Activated T-cell treated with anti-CD3 and anti-CD28 coated beads, Interleukin-2, amount 50 U/mL, for 24 hours (primary cell): ENCODE data around the gene ATG12.

ENCODE experiments used
- DNase-seq: peaks from one replicate; pipeline ENCODE4 v3.0.0-alpha.2; 2020
- H3K27ac Mint-ChIP-seq: 2 replicates; pipeline ENCODE4 v1.8.0; 2020; ENCODE audit warnings: mild to moderate bottlenecking, mixed read lengths
- H3K27me3 Mint-ChIP-seq: 2 replicates; pipeline ENCODE4 v1.8.0; 2020; ENCODE audit warnings: mixed read lengths
- H3K36me3 Mint-ChIP-seq: 2 replicates; pipeline ENCODE4 v1.8.0; 2020; ENCODE audit warnings: low read depth, mixed read lengths
- H3K4me1 Mint-ChIP-seq: 2 replicates; pipeline ENCODE4 v1.8.0; 2020; ENCODE audit warnings: low read depth, mixed read lengths
- H3K4me3 Mint-ChIP-seq: 2 replicates; pipeline ENCODE4 v1.8.0; 2020; ENCODE audit warnings: mild to moderate bottlenecking, moderate library complexity, mixed read lengths
- H3K9me3 Mint-ChIP-seq: 2 replicates; pipeline ENCODE4 v1.8.0; 2020; ENCODE audit warnings: mixed read lengths

ATG12 gene

DNA sequence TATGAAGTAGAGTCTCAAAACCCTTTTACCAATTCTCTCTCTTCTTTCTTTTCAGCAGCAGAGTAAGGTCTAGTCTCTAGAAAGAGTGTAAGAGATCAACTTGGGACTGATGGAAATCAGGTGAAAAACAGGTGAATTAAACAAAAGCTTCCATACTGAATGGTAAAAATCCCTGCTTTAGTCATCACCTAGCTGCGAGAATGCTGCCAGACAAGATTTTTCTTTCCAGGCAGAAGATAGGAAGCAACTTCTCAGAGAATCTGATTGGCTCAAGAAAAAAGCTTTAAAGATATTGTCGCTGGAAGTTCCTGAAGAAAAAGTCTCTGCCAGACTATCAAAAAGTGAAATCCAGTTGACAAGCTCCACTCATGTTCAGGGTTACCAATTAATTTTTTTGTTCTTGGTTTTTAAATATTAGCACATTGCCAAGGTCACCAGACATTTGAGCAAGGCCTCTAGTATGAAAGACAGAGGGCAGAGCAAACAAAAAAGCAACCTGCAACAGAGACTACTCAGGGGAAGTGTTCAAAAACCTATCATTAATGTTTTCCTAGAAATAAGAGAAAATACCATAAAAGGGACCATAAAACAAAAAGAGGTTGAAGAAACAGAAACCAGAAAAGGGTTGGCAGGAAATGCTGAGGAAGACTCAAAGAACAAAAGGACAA lies 34.2 kb downstream of the ATG12 start:
- Mint-ChIP-seq H3K27me3 (peaks cover 21% of the 10 kb centered on the region), H3K9me3 (no peaks in the 10 kb centered on the region), H3K27ac (no peak overlapping the region), H3K4me1 (peaks cover 8% of the 10 kb centered on the region), H3K36me3 (no peaks in the 10 kb centered on the region), H3K4me3 (no peak overlapping the region)
- DNase-seq: no peak

DNA sequence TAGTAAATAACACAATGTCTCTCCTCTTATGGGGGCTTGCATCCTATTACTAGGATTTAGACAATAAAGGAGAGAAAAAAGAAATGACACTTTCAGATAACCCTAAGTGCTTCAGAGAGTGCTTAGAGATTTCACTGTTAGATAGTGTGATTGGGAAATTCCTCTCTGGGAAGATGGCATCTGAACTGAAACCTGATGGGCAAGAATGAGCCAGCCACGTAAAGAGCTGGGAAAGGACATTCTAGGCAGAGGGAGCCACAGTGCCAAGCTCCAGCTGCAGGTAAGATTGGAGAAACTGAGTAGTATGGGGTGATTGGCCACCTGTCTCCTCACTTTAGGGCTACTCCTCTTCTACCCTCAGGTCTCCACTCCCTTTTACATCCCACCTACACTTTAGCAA lies 39.4 kb downstream of the ATG12 start:
- H3K36me3 Mint-ChIP-seq: no peaks in the 10 kb centered on the region
- no peak overlapping the region for H3K4me3 Mint-ChIP-seq
- H3K27ac Mint-ChIP-seq: no peak overlapping the region
- no peak for DNase-seq
- H3K9me3 Mint-ChIP-seq: no peaks in the 10 kb centered on the region
- peaks cover 2% of the 10 kb centered on the region for H3K4me1 Mint-ChIP-seq
- H3K27me3 Mint-ChIP-seq: peaks cover 13% of the 10 kb centered on the region

GRCh38 chr5:115801152-115801551 lies 40.2 kb downstream of the ATG12 start:
- Mint-ChIP-seq H3K9me3 (no peaks in the 10 kb centered on the region), H3K27ac (no peak overlapping the region), H3K4me1 (no peaks in the 10 kb centered on the region), H3K36me3 (no peaks in the 10 kb centered on the region), H3K4me3 (no peak overlapping the region), H3K27me3 (peaks cover 17% of the 10 kb centered on the region)
- no peak for DNase-seq

- DNase-seq: no peak
- H3K36me3 Mint-ChIP-seq: no peaks in the 10 kb centered on the region
- H3K27me3 Mint-ChIP-seq: peaks cover 22% of the 10 kb centered on the region
- H3K9me3 Mint-ChIP-seq: no peaks in the 10 kb centered on the region
- H3K27ac Mint-ChIP-seq: no peak overlapping the region
- H3K4me3 Mint-ChIP-seq: no peak overlapping the region
- H3K4me1 Mint-ChIP-seq: no peaks in the 10 kb centered on the region
Observed at GRCh38 chr5:115800108-115800507, 41.3 kb downstream of the ATG12 start.

DNA sequence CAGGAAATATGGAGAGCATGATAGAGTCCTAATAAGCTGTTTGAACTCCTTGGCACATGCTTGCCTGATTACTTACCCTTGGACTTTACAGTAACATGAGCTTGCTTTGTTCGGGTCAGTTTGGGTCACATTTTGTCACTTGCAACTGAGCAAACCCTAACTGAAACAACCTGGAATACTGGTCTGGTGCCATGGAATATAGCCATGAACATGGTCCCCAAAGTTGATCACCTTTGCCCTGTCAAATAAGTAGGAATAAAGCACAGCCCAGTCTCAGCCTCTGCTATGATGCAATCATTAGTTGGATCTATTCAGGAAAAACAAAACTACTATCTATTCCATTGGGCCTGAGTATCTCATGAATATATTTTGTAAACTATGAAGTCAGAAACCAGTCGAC lies 43.1 kb downstream of the ATG12 start:
- no peak overlapping the region for H3K4me3 Mint-ChIP-seq
- no peaks in the 10 kb centered on the region for H3K36me3 Mint-ChIP-seq
- peaks cover 28% of the 10 kb centered on the region for H3K27me3 Mint-ChIP-seq
- no peaks in the 10 kb centered on the region for H3K9me3 Mint-ChIP-seq
- DNase-seq: no peak
- H3K27ac Mint-ChIP-seq: no peak overlapping the region
- no peaks in the 10 kb centered on the region for H3K4me1 Mint-ChIP-seq

DNA sequence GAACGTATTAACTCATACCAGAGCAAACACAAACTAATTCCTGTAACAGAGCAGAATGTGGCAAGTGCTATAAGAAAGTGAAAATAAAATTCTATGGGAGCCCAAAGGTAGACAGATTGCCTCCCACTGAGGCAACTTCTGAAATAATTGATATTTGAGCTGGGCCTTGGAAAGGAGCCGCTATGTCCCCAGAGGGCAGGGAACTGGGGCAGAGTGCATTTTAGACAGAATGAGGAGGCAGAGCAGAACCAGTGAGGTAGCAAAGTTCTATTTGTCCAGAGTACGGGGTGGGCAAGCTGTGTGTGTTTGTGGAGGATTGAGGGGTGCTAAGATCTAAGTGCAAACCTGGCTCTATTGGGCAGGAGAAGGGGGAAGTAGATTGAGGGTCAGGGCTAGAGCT lies 44.7 kb downstream of the ATG12 start:
- H3K4me1 Mint-ChIP-seq: no peaks in the 10 kb centered on the region
- DNase-seq: no peak
- H3K27me3 Mint-ChIP-seq: peaks cover 36% of the 10 kb centered on the region
- no peak overlapping the region for H3K27ac Mint-ChIP-seq
- no peak overlapping the region for H3K4me3 Mint-ChIP-seq
- H3K9me3 Mint-ChIP-seq: no peaks in the 10 kb centered on the region
- H3K36me3 Mint-ChIP-seq: no peaks in the 10 kb centered on the region

GRCh38 chr5:115795700-115796099 lies 45.7 kb downstream of the ATG12 start:
- no peaks in the 10 kb centered on the region for H3K9me3 Mint-ChIP-seq
- no peak overlapping the region for H3K4me3 Mint-ChIP-seq
- H3K4me1 Mint-ChIP-seq: no peaks in the 10 kb centered on the region
- DNase-seq: no peak
- H3K27me3 Mint-ChIP-seq: peaks cover 45% of the 10 kb centered on the region
- H3K36me3 Mint-ChIP-seq: no peaks in the 10 kb centered on the region
- H3K27ac Mint-ChIP-seq: no peak overlapping the region

GRCh38 chr5:115788440-115788839 lies 52.9 kb downstream of the ATG12 start:
- Mint-ChIP-seq H3K27me3 (peaks cover 82% of the 10 kb centered on the region), H3K4me3 (no peak overlapping the region)

DNA sequence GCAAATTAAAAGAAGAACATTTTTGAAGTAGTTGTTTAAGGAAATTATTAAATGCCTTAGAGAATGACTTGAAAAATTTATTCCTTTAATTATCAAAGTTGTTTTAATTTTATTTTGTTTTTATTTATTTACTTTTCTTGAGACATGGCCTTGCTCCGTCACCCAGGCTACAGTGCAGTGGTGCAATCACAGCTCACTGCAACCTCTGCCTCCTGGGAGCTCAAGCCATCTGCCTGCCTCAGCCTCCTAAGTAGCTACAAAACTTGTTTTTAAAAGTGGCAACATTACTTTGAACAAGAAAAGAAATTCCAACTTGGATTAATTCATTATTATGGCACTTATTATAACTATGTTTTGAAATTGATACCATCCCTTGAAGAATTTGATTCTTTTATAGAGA lies 53.9 kb downstream of the ATG12 start:
- H3K9me3 Mint-ChIP-seq: peaks cover 8% of the 10 kb centered on the region
- H3K36me3 Mint-ChIP-seq: no peaks in the 10 kb centered on the region
- H3K27me3 Mint-ChIP-seq: peaks cover 78% of the 10 kb centered on the region
- no peak overlapping the region for H3K4me3 Mint-ChIP-seq
- H3K27ac Mint-ChIP-seq: no peak overlapping the region
- no peak for DNase-seq
- no peaks in the 10 kb centered on the region for H3K4me1 Mint-ChIP-seq

More at GRCh38 chr5:115788440-115788839, 52.9 kb downstream of the ATG12 start:
- H3K27ac Mint-ChIP-seq: no peak overlapping the region
- H3K4me1 Mint-ChIP-seq: no peaks in the 10 kb centered on the region
- peaks cover 8% of the 10 kb centered on the region for H3K9me3 Mint-ChIP-seq
- no peaks in the 10 kb centered on the region for H3K36me3 Mint-ChIP-seq
- DNase-seq: no peak

- H3K36me3 Mint-ChIP-seq: no peaks in the 10 kb centered on the region
- H3K4me1 Mint-ChIP-seq: no peaks in the 10 kb centered on the region
- H3K9me3 Mint-ChIP-seq: peaks cover 8% of the 10 kb centered on the region
- peaks cover 66% of the 10 kb centered on the region for H3K27me3 Mint-ChIP-seq
- H3K4me3 Mint-ChIP-seq: no peak overlapping the region
- H3K27ac Mint-ChIP-seq: no peak overlapping the region
- DNase-seq: no peak
Observed at GRCh38 chr5:115785381-115786065, 55.8 kb downstream of the ATG12 start.

DNA sequence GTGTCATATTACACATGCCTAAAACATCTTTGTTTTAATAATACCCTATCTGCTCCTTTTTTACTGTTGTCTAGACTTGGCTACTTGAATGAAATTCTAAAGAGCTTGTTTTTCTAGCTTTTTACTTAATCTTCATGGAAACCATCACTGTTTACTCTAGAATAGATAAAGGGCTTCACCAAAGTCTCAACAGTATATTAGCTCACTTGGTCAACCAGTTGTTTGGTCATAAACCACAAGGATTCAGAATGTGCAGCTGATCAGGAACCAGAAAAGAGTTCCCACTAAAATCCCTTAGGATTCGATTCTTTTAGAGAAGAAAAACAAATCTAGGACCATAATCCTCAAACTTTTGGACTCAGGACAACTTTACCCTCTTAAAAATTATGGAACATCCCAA lies 62.9 kb downstream of the ATG12 start:
- no peak overlapping the region for H3K4me3 Mint-ChIP-seq
- no peak for DNase-seq

More for the DNA sequence above, 62.9 kb downstream of the ATG12 start:
- Mint-ChIP-seq H3K27ac (no peak overlapping the region), H3K27me3 (peaks cover 14% of the 10 kb centered on the region), H3K9me3 (no peaks in the 10 kb centered on the region), H3K4me1 (no peaks in the 10 kb centered on the region), H3K36me3 (no peaks in the 10 kb centered on the region)
